Fibroblast of skin of right biceps (primary cell): ENCODE data around the gene DLEC1.
"Not testable (repeated sequence)": the region's sequence is repeated elsewhere in the genome, so short reads cannot be mapped to it uniquely, and the experiment has no call there.

ENCODE experiments used
- DNase-seq: peaks from one replicate; pipeline ENCODE4 v3.0.0-alpha.2; 2013

The DLEC1 gene

GRCh38 chr3:38046821-38047220, 7.8 kb downstream of the DLEC1 start:
- DNase-seq, result no peak

GRCh38 chr3:38047896-38048295, 8.9 kb downstream of the DLEC1 start:
- no peak for DNase-seq

DNA sequence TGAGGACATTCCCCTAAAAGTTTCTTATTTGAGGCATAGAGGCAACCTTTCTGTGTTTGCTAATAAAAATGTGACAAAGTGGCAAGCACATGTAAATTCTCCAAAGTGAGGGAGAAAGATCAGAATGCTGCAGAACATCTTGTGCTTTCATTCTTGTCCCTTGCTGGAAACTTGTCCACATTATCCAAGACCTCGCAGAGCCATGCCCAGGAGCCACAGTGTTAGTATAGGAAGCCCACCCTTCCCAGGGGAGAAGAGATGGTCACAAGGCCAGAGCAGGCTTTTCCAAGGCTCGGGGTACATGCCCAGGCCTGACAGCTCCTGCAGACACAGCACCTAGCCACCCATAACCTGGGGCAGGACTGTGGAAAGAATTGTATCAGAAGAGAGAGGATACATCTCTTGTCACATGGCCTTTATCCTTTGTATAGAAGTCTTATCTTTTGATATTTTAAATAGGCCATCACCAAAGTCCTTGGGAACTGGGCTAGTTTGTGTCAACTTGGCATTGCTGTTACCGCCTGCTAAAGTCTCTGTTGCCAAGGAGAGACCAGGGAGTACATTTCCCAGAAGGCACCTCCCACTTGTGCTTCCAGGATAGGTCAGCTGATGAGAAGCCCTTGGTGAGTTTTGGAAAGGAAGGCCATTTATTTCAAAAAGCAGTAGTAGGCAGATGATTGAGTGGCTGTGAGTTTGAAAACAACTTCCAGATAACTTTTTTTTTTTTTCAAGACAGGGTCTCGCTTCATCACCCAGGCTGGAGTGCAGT, 10.5 kb downstream of the DLEC1 start:
- DNase-seq, result no peak

- no peak for DNase-seq
These were observed 12.1 kb downstream of the DLEC1 start for GRCh38 chr3:38051131-38051530.

DNA sequence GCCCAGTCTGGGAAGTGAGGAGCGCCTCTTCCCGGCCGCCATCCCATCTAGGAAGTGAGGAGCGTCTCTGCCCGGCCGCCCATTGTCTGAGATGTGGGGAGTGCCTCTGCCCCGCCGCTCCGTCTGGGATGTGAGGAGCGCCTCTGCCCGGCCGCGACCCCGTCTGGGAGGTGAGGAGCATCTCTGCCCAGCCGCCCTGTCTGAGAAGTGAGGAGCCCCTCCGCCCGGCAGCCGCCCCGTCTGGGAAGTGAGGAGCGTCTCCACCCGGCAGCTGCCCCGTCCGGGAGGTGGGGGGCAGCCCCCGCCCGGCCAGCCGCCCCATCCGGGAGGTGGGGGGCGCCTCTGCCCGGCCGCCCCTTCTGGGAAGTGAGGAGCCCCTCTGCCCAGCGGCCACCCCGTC, 14.3 kb downstream of the DLEC1 start:
- DNase-seq, result not testable (repeated sequence)

GRCh38 chr3:38053813-38054498, 14.9 kb downstream of the DLEC1 start:
- not testable (repeated sequence) for DNase-seq

- DNase-seq, result no peak
These were observed 15.5 kb downstream of the DLEC1 start for GRCh38 chr3:38054499-38055001.

GRCh38 chr3:38059148-38059547, 20.1 kb downstream of the DLEC1 start:
- no peak for DNase-seq

DNA sequence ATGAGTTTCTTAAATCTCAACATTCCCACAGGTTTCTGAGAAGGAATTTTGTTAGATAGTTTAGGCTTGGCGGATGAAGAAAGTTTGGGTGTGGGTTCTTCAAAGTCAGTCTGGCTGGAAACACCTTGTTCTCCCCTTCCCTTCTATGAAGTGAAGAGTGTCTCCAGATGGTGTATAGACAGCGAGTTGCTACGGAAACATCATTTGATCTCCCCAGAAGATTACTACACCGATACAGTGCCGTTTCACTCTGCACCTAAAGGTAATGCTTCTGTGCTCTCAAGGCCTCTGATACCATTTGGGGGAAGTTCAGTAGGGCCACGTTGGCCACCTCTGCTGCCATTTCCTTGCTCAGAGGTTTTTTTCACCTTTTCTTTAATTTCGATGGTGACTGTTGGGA, 20.6 kb downstream of the DLEC1 start:
- DNase-seq, result no peak

DNA sequence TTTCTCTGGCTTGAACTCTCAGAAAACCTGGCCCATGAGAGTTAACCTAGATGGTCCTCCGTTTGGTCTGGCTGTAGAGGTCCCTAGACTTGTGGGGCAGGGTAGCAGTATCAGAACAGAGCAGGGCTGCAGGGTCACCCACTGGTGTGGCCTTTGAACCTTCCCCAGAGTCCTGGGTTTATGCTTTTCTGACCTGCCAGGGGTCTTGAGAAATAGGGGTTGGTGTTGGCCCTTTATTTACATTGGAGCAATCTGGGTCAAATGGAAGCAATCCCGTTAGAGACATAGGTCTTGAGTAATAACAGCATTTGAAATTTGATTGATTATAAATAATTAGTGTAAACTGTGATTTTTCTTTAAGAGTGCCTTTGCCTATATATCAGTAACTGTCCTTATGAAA, 23.8 kb downstream of the DLEC1 start:
- DNase-seq, result no peak

DNA sequence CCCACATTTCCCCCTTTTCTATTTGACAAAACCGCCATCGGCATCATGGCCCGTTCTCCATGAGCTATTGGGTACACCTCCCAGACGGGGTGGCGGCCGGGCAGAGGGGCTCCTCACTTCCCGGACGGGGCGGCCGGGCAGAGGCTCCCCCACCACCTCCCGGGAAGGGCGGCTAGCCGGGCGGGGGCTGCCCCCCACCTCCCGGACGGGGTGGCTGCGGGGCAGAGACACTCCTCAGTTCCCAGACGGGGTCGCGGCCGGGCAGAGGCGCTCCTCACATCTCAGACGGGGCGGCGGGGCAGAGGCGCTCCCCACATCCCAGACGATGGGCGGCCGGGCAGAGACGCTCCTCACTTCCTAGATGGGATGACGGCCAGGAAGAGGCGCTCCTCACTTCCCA, 25.4 kb downstream of the DLEC1 start:
- not testable (repeated sequence) for DNase-seq

DNA sequence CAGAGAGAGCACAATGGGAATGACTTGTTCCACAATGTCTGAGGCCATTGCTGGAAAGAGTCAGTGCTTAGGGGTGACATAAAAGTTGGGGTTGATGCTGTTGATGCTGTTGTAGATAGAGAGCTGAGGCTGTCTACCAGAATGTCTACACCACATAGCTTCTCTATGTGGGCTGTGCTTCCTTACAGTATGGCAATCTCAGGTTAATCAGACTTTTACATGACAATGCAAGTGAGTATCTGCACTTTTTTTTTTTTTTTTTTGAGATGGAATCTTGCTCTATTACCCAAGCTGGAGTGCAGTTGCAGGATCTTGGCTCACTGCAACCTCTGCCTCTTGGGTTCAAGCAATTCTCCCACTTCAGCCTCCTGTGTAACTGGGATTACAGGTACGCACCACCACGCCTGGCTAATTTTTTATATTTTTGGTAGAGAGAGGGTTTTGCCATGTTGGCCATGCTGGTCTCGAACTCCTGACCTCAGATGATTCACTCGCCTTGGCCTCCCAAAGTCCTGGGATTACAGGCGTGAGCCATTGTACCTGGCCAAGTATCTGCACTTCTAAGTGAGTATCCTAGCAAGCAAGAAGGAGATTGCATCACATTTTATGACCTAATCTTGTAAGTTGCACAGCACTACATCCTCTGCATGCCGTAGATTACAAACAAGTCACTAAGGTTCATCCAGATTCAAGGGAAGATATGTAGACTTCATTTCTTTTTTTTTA, 28.7 kb downstream of the DLEC1 start:
- no peak for DNase-seq

DNA sequence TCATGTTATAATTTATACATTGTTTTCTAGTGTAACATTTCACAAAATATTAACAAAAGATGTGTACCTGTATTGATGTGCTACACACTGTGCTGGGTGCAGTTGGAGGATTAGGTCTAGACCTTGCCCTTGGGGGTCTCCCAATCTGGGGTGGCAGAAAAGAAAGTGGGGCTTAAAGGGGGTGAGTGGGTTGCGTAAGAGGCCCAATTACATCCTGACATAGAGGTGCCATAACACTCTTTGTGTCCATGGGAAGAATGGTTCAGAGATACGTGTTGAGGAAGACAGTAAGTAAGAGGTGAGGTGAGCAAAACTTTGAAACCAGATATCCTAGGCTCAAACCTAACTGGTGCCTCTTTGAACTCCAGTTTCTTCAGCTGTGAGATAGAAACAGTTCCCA, 31.0 kb downstream of the DLEC1 start:
- no peak for DNase-seq

DNA sequence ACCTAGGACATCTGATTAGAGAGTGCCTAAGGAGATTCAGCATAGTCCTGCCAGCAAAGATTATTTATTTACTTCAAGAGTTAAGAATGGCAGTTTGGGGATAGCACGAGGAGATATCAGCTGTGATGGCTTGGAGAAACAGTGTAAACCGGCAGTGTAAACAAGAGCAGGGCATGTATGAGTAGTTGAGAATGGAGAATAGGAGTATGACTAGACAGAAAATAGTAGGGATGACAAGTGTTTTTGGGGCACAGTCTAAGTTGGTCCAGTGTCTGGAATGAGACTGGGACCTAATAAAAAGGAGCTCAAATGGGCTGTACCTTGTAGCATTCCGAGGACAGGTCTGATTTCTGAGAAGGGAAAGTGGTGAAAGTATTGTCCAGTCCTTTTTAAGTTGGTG, 38.1 kb downstream of the DLEC1 start:
- not testable (repeated sequence) for DNase-seq

DNA sequence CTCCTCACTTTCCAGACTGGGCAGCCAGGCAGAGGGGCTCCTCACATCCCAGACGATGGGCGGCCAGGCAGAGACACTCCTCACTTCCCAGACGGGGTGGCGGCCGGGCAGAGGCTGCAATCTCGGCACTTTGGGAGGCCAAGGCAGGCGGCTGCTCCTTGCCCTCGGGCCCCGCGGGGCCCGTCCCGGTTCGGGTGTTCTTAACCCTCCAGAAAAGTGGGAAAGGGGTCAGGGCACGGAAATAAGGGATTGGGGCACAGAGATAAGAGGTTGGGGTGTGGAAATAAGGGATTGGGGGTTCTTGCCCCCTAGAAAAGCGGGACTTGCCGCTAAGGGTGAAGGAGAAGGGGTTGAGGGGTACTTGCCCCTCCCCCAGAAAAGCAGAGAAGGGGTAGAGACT, 43.3 kb downstream of the DLEC1 start:
- DNase-seq, result not testable (repeated sequence)

DNA sequence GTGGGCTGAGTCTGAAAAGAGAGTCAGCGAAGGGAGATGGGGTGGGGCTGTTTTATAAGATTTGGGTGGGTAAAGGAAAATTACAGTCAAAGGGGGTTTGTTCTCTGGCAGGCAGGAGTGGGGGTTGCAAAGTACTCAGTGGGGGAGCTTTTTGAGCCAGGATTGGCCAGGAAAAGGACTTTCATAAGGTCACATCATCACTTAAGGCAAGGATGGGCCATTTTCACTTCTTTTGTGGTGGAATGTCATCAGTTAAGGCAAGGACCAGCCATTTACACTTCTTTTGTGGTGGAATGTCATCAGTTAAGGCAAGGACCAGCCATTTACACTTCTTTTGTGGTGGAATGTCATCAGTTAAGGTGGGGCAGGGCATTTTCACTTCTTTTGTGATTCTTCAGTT, 44.2 kb downstream of the DLEC1 start:
- DNase-seq, result not testable (repeated sequence)

- no peak for DNase-seq
These were observed 44.9 kb downstream of the DLEC1 start for GRCh38 chr3:38083871-38084333.

DNA sequence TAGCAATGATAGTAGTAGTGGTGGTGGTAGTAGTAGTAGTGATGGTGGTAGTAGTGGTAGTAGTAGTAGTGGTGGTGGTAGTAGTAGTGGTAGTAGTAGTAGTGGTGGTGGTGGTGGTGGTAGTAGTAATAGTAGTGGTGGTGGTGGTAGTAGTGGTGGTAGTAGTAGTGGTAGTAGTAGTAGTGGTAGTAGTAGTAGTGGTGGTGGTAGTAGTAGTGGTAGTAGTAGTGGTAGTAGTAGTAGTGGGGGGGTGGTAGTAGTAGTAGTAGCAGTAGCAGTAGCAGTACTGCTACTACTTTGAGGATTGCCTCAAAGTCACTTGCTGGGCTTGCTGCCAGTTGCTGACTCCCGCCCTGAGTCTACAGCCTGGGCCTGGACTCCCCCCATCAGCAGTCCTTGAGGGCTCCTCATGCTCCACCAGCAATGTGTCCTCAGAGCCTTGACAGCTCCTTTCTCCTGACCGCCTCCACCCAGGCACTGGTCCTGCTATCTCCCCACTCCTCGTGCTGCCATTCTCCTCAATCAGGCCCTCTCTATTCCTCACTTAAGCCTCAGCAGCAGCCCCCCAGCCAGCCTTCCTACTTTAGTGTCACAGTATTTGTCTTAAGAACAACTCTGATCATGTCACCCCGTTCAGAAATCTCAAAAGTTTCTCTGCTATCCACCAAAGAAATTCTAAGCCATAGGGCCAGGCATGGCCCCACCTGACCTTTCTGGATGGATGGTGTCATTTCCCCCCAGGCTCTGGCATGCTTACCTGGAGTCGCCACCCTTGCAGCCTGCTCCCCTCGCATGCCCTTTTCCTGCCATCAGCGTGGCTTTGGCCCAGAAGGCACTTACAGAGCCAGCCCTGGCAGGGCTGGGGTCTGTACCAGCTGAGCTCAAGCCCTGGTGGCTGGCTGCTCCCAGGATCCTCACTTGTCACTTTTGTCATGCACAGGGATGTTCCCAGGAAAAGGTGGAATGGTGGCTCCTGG, 45.6 kb downstream of the DLEC1 start:
- DNase-seq, result peak; percentile 40

DNA sequence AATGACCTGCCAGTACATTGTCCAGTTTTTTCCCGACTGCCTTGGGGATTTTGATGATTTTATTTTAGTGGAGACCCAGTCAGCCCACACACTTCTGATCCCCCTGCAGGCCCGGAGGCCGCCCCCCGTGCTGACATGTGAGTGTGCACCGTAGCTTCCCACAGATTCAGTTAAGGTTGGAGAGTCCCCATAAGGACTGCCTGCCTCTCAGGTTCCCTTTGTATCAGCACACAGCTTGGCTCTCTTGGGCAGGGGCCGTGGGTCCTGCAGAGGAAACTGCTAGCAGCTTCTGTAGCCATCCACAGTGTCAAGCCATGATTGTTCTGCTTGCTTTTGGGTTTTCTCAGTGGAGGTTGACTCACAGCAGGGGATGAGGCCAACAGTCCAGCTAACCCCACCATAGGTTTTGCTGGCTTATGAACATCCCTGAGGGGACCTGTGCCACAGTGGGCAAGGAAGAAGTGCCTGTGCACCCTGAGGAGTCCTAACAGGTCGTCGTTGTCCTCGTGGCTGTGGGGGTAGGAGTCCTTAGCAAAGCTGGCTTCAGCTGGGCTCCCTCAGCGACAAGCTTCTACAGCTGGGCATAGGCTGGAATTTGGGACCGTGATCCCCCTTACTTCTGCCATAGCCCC, 46.4 kb downstream of the DLEC1 start:
- no peak for DNase-seq

DNA sequence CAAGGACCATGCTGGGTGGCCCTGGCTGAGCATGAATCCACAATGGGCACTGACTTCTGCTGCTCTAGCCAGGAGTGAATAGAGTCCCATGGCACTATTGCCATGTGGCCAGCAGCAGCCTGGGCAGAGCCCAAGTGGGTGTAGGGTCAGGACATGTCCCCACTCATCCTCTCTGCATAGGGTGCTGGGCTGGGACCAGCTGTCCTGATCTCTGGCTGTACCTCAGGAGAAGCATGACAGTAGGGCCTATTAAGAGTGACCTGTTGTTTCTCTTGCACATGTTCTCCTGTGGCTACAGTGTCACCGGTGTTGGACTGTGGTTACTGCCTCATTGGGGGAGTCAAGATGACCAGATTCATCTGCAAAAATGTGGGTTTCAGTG, 46.9 kb downstream of the DLEC1 start:
- no peak for DNase-seq

GRCh38 chr3:38086496-38086895, 47.5 kb downstream of the DLEC1 start:
- DNase-seq, result no peak

DNA sequence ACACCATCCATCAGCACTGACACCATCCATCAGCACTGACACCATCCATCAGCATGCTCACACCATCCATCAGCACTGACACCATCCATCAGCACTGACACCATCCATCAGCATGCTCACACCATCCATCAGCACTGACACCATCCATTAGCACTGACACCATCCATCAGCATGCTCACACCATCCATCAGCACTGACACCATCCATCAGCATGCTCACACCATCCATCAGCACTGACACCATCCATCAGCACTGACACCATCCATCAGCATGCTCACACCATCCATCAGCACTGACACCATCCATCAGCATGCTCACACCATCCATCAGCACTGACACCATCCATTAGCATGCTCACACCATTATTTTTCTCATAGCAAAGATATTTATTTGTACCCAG, 48.3 kb downstream of the DLEC1 start:
- DNase-seq, result not testable (repeated sequence)
